DOHH2 (cell line): ENCODE data around the gene TM7SF3.

Experiments
- H3F3A ChIP-seq: fragments of 200-600 bp; sonication (generic), shearing (Covaris generic); 2 replicates; pipeline ENCODE4 v1.6.0; 2016; ENCODE audit warnings: antibody characterized with exemption, mild to moderate bottlenecking; ENCODE audit not compliant: control insufficient read depth, insufficient read depth
- H3K27ac ChIP-seq: fragments of 200-600 bp; sonication (generic); 2 replicates; pipeline ENCODE4 v1.5.1; 2014; ENCODE audit warnings: low read depth, mild to moderate bottlenecking, low read length, moderate library complexity
- H3K27me3 ChIP-seq: fragments of 200-600 bp; sonication (generic); 2 replicates; pipeline ENCODE4 v1.6.1; 2014; ENCODE audit warnings: mild to moderate bottlenecking, low read length, mixed read lengths; ENCODE audit not compliant: control insufficient read depth
- H3K36me3 ChIP-seq: fragments of 200-600 bp; sonication (generic); 2 replicates; pipeline ENCODE4 v1.6.1; 2014; ENCODE audit warnings: mild to moderate bottlenecking, low read length, moderate library complexity, mixed read lengths; ENCODE audit not compliant: control insufficient read depth
- H3K4me1 ChIP-seq: fragments of 200-600 bp; sonication (generic); 2 replicates; pipeline ENCODE4 v1.6.1; 2014; ENCODE audit warnings: mild to moderate bottlenecking, low read length, mixed read lengths; ENCODE audit not compliant: control insufficient read depth
- H3K4me2 ChIP-seq: fragments of 200-600 bp; sonication (generic); 2 replicates; pipeline ENCODE4 v1.6.0; 2014; ENCODE audit warnings: mild to moderate bottlenecking, low read length, moderate library complexity
- H3K4me3 ChIP-seq: fragments of 200-600 bp; sonication (generic); 2 replicates; pipeline ENCODE4 v1.5.1; 2014; ENCODE audit warnings: mild to moderate bottlenecking, low read length, mixed read lengths
- H3K79me2 ChIP-seq: fragments of 200-600 bp; sonication (generic); 2 replicates; pipeline ENCODE4 v1.6.1; 2014; ENCODE audit warnings: mild to moderate bottlenecking, low read length, mixed read lengths; ENCODE audit not compliant: control insufficient read depth
- H3K9me2 ChIP-seq: fragments of 200-600 bp; sonication (generic); replicated peaks from 2 replicates; pipeline ENCODE4 v1.6.1; 2014; ENCODE audit warnings: mild to moderate bottlenecking, low read length, mixed read lengths; ENCODE audit not compliant: control insufficient read depth
- H3K9me3 ChIP-seq: fragments of 200-600 bp; sonication (generic); 2 replicates; pipeline ENCODE4 v1.6.1; 2014; ENCODE audit warnings: antibody characterized with exemption, low read length, mixed read lengths; ENCODE audit not compliant: control insufficient read depth, insufficient read depth
- H4K20me1 ChIP-seq: fragments of 200-600 bp; sonication (generic); 2 replicates; pipeline ENCODE4 v1.6.0; 2014; ENCODE audit warnings: low read depth, mild to moderate bottlenecking, antibody characterized with exemption, low read length, moderate library complexity; ENCODE audit not compliant: control insufficient read depth, insufficient read depth
- CTCF ChIP-seq: fragments of 200-600 bp; sonication (generic); IDR thresholded peaks from one replicate; pipeline ENCODE4 v1.5.1; 2014; ENCODE audit warnings: antibody characterized with exemption, mild to moderate bottlenecking, low read depth, low read length; ENCODE audit not compliant: poor library complexity, severe bottlenecking
- EZH2phosphoT487 ChIP-seq: fragments of 200-600 bp; sonication (generic); IDR thresholded peaks from 2 replicates; pipeline ENCODE4 v1.6.1; 2017; ENCODE audit warnings: borderline replicate concordance, mild to moderate bottlenecking, antibody characterized with exemption, low read length, moderate library complexity, mixed read lengths

The TM7SF3 gene

GRCh38 chr12:26976687-26977086 lies 37.5 kb downstream of the TM7SF3 start:
- no peaks in the 10 kb centered on the region for H3K9me2 ChIP-seq
- no peaks in the 10 kb centered on the region for H3K27me3 ChIP-seq
- no peak overlapping the region for H3K4me2 ChIP-seq
- no peaks in the 10 kb centered on the region for H3K9me3 ChIP-seq
- TF ChIP-seq CTCF, result no peak
- peaks cover under 1% of the 10 kb centered on the region; the same call in 1 of the 2 replicates for H3F3A ChIP-seq
- H3K36me3 ChIP-seq, result peaks cover 8% of the 10 kb centered on the region
- no peak overlapping the region for H3K4me3 ChIP-seq
- no peaks in the 10 kb centered on the region for H4K20me1 ChIP-seq
- H3K79me2 ChIP-seq, result no peaks in the 10 kb centered on the region
- H3K27ac ChIP-seq, result no peak overlapping the region
- H3K4me1 ChIP-seq, result peaks cover 12% of the 10 kb centered on the region

- no peaks in the 10 kb centered on the region for H3K79me2 ChIP-seq
- peaks cover 27% of the 10 kb centered on the region for H3K4me1 ChIP-seq
- no peaks in the 10 kb centered on the region for H3K9me3 ChIP-seq
- no peaks in the 10 kb centered on the region for H3K9me2 ChIP-seq
- H4K20me1 ChIP-seq, result no peaks in the 10 kb centered on the region
- H3K36me3 ChIP-seq, result peaks cover 22% of the 10 kb centered on the region
- no peaks in the 10 kb centered on the region for H3K27me3 ChIP-seq
- no peak for TF ChIP-seq EZH2phosphoT487
- TF ChIP-seq CTCF, result no peak
- peak overlapping the region; percentile 55 for H3K27ac ChIP-seq
- H3K4me3 ChIP-seq, result no peak overlapping the region
- peak overlapping the region; percentile 53 for H3K4me2 ChIP-seq
- peaks cover 17% of the 10 kb centered on the region; the same call in 1 of the 2 replicates for H3F3A ChIP-seq
Measured at GRCh38 chr12:26971963-26972362, 42.2 kb downstream of the TM7SF3 start.

GRCh38 chr12:26970136-26970535 lies 44.0 kb downstream of the TM7SF3 start:
- Histone ChIP-seq H3K9me2 (no peaks in the 10 kb centered on the region), H3K9me3 (no peaks in the 10 kb centered on the region), H3K79me2 (no peaks in the 10 kb centered on the region), H3K4me2 (no peak overlapping the region), H3F3A (peaks cover 17% of the 10 kb centered on the region; the same call in 1 of the 2 replicates), H4K20me1 (no peaks in the 10 kb centered on the region), H3K27ac (no peak overlapping the region), H3K36me3 (peaks cover 36% of the 10 kb centered on the region), H3K4me3 (no peak overlapping the region), H3K27me3 (no peaks in the 10 kb centered on the region), H3K4me1 (peaks cover 24% of the 10 kb centered on the region)
- TF ChIP-seq EZH2phosphoT487 (no peak), CTCF (no peak)
